ENCODE data around the gene ANKMY1. TPM values are rescaled to one million over a fixed set of nuclear protein-coding genes. Genes with fewer than 3 reads are reported as not detected.
"Not testable (repeated sequence)": the region's sequence is repeated elsewhere in the genome, so short reads cannot be mapped to it uniquely, and the experiment has no call there.

The ANKMY1 gene
- total and polyA plus RNA-seq, 12 donors = 1.9 to 15.6 (median 5.3) TPM

GRCh38 chr2:240551811-240552210, 6.0 kb downstream of the ANKMY1 start:
- no peak for TF ChIP-seq CTCF (IDR thresholded peaks at IDR 0.05)
- 51 to 57% methylated on average over 1 of the region's 1 CpG for WGBS, 2 donors
- intact Hi-C loops (cut with DNase I) = no loop called here
- peaks cover 0 to 43% (median 3%) of the 10 kb centered on the region in 9 donors for H3K36me3 ChIP-seq
- H3K27ac ChIP-seq = no peak overlapping the region
- no peaks in the 10 kb centered on the region for H3K27me3 ChIP-seq
- H3K4me3 ChIP-seq = no peak overlapping the region
- ATAC-seq (no peak), DNase-seq (no peak)
- H3K9me3 ChIP-seq = peaks cover 0 to 8% (median 0%) of the 10 kb centered on the region in 11 donors
- peaks cover 0 to 17% (median 2%) of the 10 kb centered on the region in 9 donors for H3K4me1 ChIP-seq

- Histone ChIP-seq H3K4me3 (no peak overlapping the region), H3K9me3 (peaks cover 0 to 8% (median 0%) of the 10 kb centered on the region in 11 donors), H3K4me1 (peaks cover 0 to 11% (median 0%) of the 10 kb centered on the region in 9 donors), H3K27ac (no peak overlapping the region), H3K36me3 (peaks cover 0 to 43% (median 3%) of the 10 kb centered on the region in 9 donors), H3K27me3 (no peaks in the 10 kb centered on the region)
- TF ChIP-seq CTCF (IDR thresholded peaks at IDR 0.05) = no peak
- DNase-seq (no peak), ATAC-seq (no peak)
- WGBS, 2 donors = 95% methylated on average over 4 of the region's 4 CpGs
- intact Hi-C loops (cut with DNase I) = no loop called here
Measured at GRCh38 chr2:240551288-240551687, 6.5 kb downstream of the ANKMY1 start.

- H3K4me3 ChIP-seq = no peak overlapping the region
- intact Hi-C loops (cut with DNase I) = no loop called here
Measured at GRCh38 chr2:240539906-240540305, 17.9 kb downstream of the ANKMY1 start.

GRCh38 chr2:240539101-240539500, 18.7 kb downstream of the ANKMY1 start:
- H3K27ac ChIP-seq; DNase-seq; H3K4me3 ChIP-seq; ATAC-seq; H3K9me3 ChIP-seq; H3K4me1 ChIP-seq; H3K27me3 ChIP-seq; intact Hi-C loops (cut with DNase I): not testable (repeated sequence)
- 98% methylated on average over 17 of the region's 17 CpGs for WGBS, 2 donors
- peaks cover 0 to 43% (median 7%) of the 10 kb centered on the region in 9 donors for H3K36me3 ChIP-seq

More at GRCh38 chr2:240539906-240540305, 17.9 kb downstream of the ANKMY1 start:
- no peak for ATAC-seq
- TF ChIP-seq CTCF (IDR thresholded peaks at IDR 0.05) = no peak
- H3K36me3 ChIP-seq = peaks cover 0 to 45% (median 7%) of the 10 kb centered on the region in 9 donors
- H3K27ac ChIP-seq = no peak overlapping the region
- H3K27me3 ChIP-seq = no peaks in the 10 kb centered on the region
- DNase-seq = no peak
- no peaks in the 10 kb centered on the region for H3K9me3 ChIP-seq
- H3K4me1 ChIP-seq = no peaks in the 10 kb centered on the region

GRCh38 chr2:240538031-240538780, 19.6 kb downstream of the ANKMY1 start:
- Histone ChIP-seq H3K4me1 (no peaks in the 10 kb centered on the region), H3K36me3 (peaks cover 0 to 46% (median 7%) of the 10 kb centered on the region in 9 donors), H3K27ac (no peak overlapping the region), H3K27me3 (no peaks in the 10 kb centered on the region), H3K9me3 (peaks cover 0 to 2% (median 0%) of the 10 kb centered on the region in 11 donors), H3K4me3 (no peak overlapping the region)
- no peak for TF ChIP-seq CTCF (IDR thresholded peaks at IDR 0.05)
- intact Hi-C loops (cut with DNase I) = no loop called here
- 97 to 98% methylated on average over 41 to 43 of the region's 43 CpGs for WGBS, 2 donors
- DNase-seq (no peak), ATAC-seq (no peak)
